Activated naive CD4-positive, alpha-beta T cell treated with anti-CD3 and anti-CD28 coated beads, Interleukin-2, amount 10 ng/mL, durations not matched to agents 7 days and 5 days (primary cell): ENCODE data around the gene EMSY.

Source experiments
- CTCF ChIA-PET: fragments of 350-600 bp; sonication (Branson Sonifier 250); formaldehyde crosslinking; loops from one replicate; lab custom pipeline; 2021; ENCODE audit warnings: antibody characterized with exemption; lab: Charles Lee
- DNase-seq: peaks from one replicate; pipeline ENCODE4 v3.0.0-alpha.2; 2020
- H3K27ac Mint-ChIP-seq: one replicate; pipeline ENCODE4 v1.8.0; 2021; ENCODE audit warnings: mild to moderate bottlenecking, moderate library complexity, mixed read lengths
- H3K27me3 Mint-ChIP-seq: one replicate; pipeline ENCODE4 v1.8.0; 2021; ENCODE audit warnings: mild to moderate bottlenecking, mixed read lengths
- H3K36me3 Mint-ChIP-seq: one replicate; pipeline ENCODE4 v1.8.0; 2021; ENCODE audit warnings: mixed read lengths
- H3K4me1 Mint-ChIP-seq: one replicate; pipeline ENCODE4 v1.8.0; 2021; ENCODE audit warnings: mixed read lengths
- H3K4me3 Mint-ChIP-seq: one replicate; pipeline ENCODE4 v1.8.0; 2021; ENCODE audit warnings: mild to moderate bottlenecking, moderate library complexity, mixed read lengths
- H3K9me3 Mint-ChIP-seq: one replicate; pipeline ENCODE4 v1.8.0; 2021; ENCODE audit warnings: mixed read lengths

EMSY gene

DNA sequence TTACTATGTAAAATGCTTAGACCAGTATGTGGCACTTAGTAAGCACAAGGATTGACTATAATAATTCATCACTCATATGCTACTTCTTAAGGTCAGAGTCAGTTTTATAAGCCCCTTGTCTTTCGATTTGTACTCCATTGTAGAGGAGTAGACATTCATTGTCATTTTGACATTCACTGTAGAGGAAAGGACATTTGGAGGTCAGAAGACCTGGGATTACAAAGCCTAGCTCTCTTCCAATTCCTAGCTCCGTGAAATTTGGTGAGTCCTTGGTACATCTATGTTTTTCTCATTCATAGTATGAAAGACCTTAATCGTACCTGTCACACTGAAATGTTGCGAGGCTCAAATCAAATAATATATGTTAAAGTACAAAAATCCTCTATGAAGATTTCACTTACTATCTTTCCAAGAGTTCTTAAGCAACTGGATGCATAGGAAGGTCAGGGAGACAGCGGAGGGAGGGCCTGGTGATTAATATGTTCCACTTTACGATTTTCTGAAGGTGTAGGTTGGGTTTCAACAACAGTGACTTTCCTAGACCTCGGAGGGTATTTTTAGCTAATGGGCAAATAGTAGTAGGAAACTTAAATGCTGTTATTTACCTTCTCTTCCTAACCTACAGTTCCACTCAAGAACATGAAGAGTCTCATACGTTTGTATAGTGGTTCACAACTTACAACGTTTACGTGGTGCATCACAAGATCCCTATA lies 1.4 kb upstream of the EMSY start:
- no peaks in the 10 kb centered on the region for H3K27me3 Mint-ChIP-seq
- CTCF ChIA-PET: no interaction called here
- H3K27ac Mint-ChIP-seq: peak overlapping the region; percentile 93
- peaks cover 36% of the 10 kb centered on the region for H3K4me1 Mint-ChIP-seq
- H3K36me3 Mint-ChIP-seq: peaks cover 26% of the 10 kb centered on the region
- DNase-seq: no peak
- H3K9me3 Mint-ChIP-seq: no peaks in the 10 kb centered on the region
- peak overlapping the region; percentile 97 for H3K4me3 Mint-ChIP-seq

DNA sequence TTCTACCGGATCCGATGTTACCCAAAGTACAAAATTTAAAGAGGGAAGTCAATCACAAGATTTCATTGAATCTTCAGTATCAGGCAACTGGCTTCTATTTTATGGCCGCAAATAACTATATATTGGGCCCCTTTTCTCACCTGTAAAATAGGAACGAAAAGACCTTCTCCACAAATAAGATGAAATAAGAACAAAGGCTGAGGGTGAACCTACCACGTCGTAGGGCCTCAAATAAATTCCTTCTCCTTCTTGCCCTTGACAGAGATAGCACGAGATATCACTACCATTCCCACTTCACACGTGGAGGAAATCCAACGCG lies 794 bp upstream of the EMSY start:
- peaks cover 36% of the 10 kb centered on the region for H3K4me1 Mint-ChIP-seq
- peaks cover 29% of the 10 kb centered on the region for H3K36me3 Mint-ChIP-seq
- H3K9me3 Mint-ChIP-seq: no peaks in the 10 kb centered on the region
- peak overlapping the region; percentile 93 for H3K27ac Mint-ChIP-seq
- H3K27me3 Mint-ChIP-seq: no peaks in the 10 kb centered on the region
- CTCF ChIA-PET: no interaction called here
- H3K4me3 Mint-ChIP-seq: peak overlapping the region; percentile 97
- DNase-seq: no peak

DNA sequence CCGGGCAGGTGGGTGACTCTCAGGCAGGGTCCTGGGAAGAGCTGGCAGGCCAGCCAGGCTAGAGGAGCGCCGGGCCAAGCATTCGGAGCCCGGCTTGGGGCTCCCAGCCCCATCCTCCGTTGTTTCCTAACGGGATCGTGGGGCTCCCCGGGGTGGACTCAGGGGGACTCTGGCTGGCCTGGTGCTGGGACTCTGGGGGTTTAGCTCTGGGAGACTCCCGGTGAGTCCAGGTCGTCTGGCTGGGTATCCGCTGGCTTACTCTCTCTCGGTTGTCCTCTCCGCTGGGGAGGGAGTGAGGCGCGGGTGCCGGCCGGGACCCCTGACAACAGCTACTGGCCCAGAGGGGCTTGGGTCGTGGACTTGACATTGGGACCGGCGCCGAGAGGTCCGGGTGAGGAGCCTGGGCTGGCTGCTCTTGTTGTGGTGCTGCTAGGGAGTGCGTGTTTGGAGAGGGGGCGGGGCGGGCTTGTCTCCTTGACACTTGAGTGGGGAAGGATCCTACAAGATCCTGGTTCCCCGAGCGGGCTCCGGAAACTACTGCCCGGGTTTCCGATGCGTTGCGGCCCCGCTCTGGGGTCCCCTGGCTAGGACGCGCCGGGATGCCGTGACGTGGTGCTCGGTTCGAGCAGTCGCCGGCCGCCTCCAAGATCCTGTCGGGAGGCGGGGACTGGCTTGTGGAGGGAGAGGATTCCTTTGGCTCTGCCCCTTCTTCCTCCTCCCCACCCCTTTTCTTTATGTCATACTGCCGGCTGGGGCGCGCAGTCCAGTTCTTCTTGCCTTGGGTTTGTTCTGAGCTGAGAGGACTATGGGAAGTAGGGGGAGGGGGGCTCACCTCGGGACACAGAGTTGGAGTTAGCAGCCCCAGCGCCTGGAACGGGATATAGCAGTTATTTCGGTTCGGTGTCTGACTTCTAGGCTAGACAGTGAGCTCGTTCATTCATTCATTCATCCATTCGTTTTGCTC lies 585 bp downstream of the EMSY start:
- Mint-ChIP-seq H3K9me3 (no peaks in the 10 kb centered on the region), H3K27me3 (no peaks in the 10 kb centered on the region), H3K4me3 (peak overlapping the region; percentile 97), H3K36me3 (peaks cover 40% of the 10 kb centered on the region), H3K4me1 (peaks cover 40% of the 10 kb centered on the region), H3K27ac (peak overlapping the region; percentile 93)
- CTCF ChIA-PET: interaction anchor here (1.6 kb wide), 1 partner anchor 238 kb away, joined by 5 read pairs; no protein-coding TSS in a partner anchor
- peak; percentile 73 for DNase-seq

DNA sequence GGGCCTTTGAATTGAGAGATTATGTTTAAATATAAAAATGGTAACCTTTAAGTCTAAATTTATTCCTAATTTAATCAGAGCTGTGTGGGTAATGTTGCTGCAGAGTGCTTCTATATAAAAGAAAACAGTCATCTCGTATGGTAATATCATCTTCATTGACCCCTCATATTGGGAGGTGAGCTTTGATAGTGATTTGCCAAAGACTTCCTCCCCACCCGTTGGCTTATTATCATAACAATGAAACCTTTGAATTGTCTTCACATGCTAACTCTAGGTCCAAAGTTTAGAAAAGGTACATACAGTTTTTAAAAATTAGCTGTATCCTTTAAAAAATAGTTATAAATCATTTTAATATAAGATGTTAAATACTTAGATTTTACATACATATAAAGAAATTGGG lies 3.7 kb downstream of the EMSY start:
- no peak overlapping the region for H3K4me3 Mint-ChIP-seq
- peaks cover 50% of the 10 kb centered on the region for H3K36me3 Mint-ChIP-seq
- no peak for DNase-seq
- H3K9me3 Mint-ChIP-seq: no peaks in the 10 kb centered on the region
- CTCF ChIA-PET: interaction anchor here (1.1 kb wide), 1 partner anchor 10 kb away, joined by 5 read pairs; no protein-coding TSS in a partner anchor
- no peak overlapping the region for H3K27ac Mint-ChIP-seq
- peaks cover 24% of the 10 kb centered on the region for H3K4me1 Mint-ChIP-seq
- H3K27me3 Mint-ChIP-seq: no peaks in the 10 kb centered on the region

- no peaks in the 10 kb centered on the region for H3K9me3 Mint-ChIP-seq
- H3K27me3 Mint-ChIP-seq: no peaks in the 10 kb centered on the region
- CTCF ChIA-PET: no interaction called here
- H3K36me3 Mint-ChIP-seq: peaks cover 34% of the 10 kb centered on the region
- H3K27ac Mint-ChIP-seq: no peak overlapping the region
- H3K4me3 Mint-ChIP-seq: no peak overlapping the region
- no peak for DNase-seq
- peaks cover 6% of the 10 kb centered on the region for H3K4me1 Mint-ChIP-seq
Measured at GRCh38 chr11:76453248-76453647, 8.4 kb downstream of the EMSY start.

DNA sequence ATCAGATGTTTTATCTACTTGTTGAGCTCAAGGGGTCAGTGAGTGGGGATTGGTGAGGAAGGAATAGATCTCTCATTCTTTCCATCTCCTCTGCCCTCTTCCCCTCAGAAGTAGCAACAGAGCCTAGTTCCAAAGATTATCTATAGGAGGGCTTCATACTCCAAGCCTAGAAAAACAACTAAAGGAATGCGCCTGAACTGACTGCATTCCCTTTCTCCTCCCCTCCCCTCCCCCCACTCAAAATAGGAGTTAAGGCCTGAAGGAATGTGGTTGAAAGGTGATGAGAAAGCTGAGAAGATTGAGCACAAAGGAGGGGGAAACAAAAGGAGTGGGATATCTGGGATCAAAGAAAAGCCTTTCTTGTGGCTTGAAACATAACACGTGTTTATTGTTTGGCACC lies 10.5 kb downstream of the EMSY start:
- no peak overlapping the region for H3K27ac Mint-ChIP-seq
- H3K36me3 Mint-ChIP-seq: peaks cover 26% of the 10 kb centered on the region
- peaks cover 3% of the 10 kb centered on the region for H3K4me1 Mint-ChIP-seq
- H3K9me3 Mint-ChIP-seq: no peaks in the 10 kb centered on the region
- no peak overlapping the region for H3K4me3 Mint-ChIP-seq
- no peaks in the 10 kb centered on the region for H3K27me3 Mint-ChIP-seq
- CTCF ChIA-PET: no interaction called here
- DNase-seq: no peak

DNA sequence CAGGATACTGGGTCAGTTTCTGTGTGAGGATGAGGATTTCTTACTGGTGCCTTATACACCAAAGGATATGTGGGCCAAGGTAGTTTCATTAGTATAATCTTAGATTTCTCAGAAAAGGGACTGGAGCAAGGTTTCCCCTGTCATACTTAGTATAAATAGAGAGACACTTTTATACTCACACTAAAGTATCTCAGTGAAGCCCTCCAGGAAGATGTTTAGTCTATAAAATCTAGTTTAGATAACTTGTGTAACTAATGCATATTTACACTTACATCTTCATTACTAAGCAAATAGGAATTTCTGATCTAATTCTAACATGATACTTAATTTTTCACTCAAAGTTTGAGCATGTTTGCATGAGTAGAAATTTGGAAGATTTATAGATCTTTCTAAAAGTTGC lies 11.1 kb downstream of the EMSY start:
- DNase-seq: no peak
- H3K4me1 Mint-ChIP-seq: peaks cover 3% of the 10 kb centered on the region
- CTCF ChIA-PET: no interaction called here
- no peak overlapping the region for H3K4me3 Mint-ChIP-seq
- H3K36me3 Mint-ChIP-seq: peaks cover 24% of the 10 kb centered on the region
- no peaks in the 10 kb centered on the region for H3K27me3 Mint-ChIP-seq
- H3K9me3 Mint-ChIP-seq: no peaks in the 10 kb centered on the region
- H3K27ac Mint-ChIP-seq: no peak overlapping the region

- Mint-ChIP-seq H3K27ac (no peak overlapping the region), H3K27me3 (no peaks in the 10 kb centered on the region), H3K4me1 (peaks cover 3% of the 10 kb centered on the region), H3K4me3 (no peak overlapping the region), H3K36me3 (peaks cover 21% of the 10 kb centered on the region), H3K9me3 (no peaks in the 10 kb centered on the region)
- CTCF ChIA-PET: no interaction called here
- no peak for DNase-seq
Measured at GRCh38 chr11:76456571-76456970, 11.8 kb downstream of the EMSY start.

- no peaks in the 10 kb centered on the region for H3K9me3 Mint-ChIP-seq
- H3K27me3 Mint-ChIP-seq: no peaks in the 10 kb centered on the region
- CTCF ChIA-PET: interaction anchor here (2.1 kb wide), 1 partner anchor 11 kb away, joined by 5 read pairs; no protein-coding TSS in a partner anchor
- DNase-seq: no peak
- H3K36me3 Mint-ChIP-seq: peaks cover 20% of the 10 kb centered on the region
- no peak overlapping the region for H3K4me3 Mint-ChIP-seq
- H3K27ac Mint-ChIP-seq: no peak overlapping the region
- peaks cover 3% of the 10 kb centered on the region for H3K4me1 Mint-ChIP-seq
Measured at GRCh38 chr11:76459299-76459698, 14.5 kb downstream of the EMSY start.

DNA sequence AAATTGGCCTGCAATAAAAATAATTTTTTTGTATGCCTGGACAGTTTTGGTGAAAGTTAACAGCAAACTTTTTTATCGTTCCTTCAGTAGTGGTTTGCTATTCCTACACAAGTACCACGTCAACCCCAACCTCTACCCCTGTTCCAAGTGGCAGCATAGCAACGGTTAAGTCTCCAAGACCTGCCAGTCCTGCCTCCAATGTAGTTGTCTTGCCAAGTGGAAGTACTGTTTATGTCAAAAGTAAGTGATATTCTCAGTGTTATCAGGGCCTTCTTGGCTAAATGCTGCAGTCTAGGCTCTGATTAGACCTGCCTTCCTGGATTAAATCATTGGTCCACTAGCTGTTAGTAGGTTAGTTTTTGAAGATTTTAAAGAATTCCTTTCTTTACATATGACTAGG lies 15.0 kb downstream of the EMSY start:
- Mint-ChIP-seq H3K9me3 (no peaks in the 10 kb centered on the region), H3K27me3 (no peaks in the 10 kb centered on the region), H3K27ac (peak overlapping the region; percentile 1), H3K4me1 (peaks cover 3% of the 10 kb centered on the region), H3K36me3 (peaks cover 20% of the 10 kb centered on the region), H3K4me3 (no peak overlapping the region)
- no peak for DNase-seq
- CTCF ChIA-PET: interaction anchor here (2.1 kb wide), 1 partner anchor 11 kb away, joined by 5 read pairs; no protein-coding TSS in a partner anchor

GRCh38 chr11:76462317-76462716 lies 17.5 kb downstream of the EMSY start:
- Mint-ChIP-seq H3K36me3 (peaks cover 26% of the 10 kb centered on the region), H3K9me3 (no peaks in the 10 kb centered on the region), H3K4me1 (peaks cover 3% of the 10 kb centered on the region), H3K4me3 (no peak overlapping the region), H3K27me3 (no peaks in the 10 kb centered on the region), H3K27ac (no peak overlapping the region)
- CTCF ChIA-PET: no interaction called here
- DNase-seq: no peak

DNA sequence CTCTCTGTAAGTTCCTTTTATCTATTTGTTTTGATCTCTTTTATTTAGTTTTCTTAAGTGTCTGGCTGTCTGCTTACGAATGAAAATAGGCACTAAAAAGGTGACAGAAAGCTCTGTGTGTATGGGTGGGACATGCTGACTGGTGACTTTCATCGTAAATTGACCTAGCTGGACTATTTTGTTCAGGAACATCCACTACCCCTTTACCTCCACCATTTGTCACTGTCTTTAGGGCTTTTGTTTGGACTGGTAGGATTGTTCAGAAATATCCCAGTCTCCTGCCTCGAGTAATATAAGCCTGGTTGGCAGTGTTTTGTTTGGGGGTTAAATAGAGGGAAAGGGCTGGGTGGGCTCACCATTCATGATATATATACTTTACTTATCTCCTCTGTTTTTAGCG lies 20.9 kb downstream of the EMSY start:
- Mint-ChIP-seq H3K4me3 (no peak overlapping the region), H3K27ac (no peak overlapping the region), H3K36me3 (peaks cover 28% of the 10 kb centered on the region), H3K9me3 (no peaks in the 10 kb centered on the region), H3K27me3 (no peaks in the 10 kb centered on the region), H3K4me1 (no peaks in the 10 kb centered on the region)
- no peak for DNase-seq
- CTCF ChIA-PET: no interaction called here

- Mint-ChIP-seq H3K27ac (no peak overlapping the region), H3K36me3 (peaks cover 30% of the 10 kb centered on the region), H3K4me1 (no peaks in the 10 kb centered on the region), H3K4me3 (no peak overlapping the region), H3K9me3 (no peaks in the 10 kb centered on the region), H3K27me3 (no peaks in the 10 kb centered on the region)
- DNase-seq: no peak
- CTCF ChIA-PET: no interaction called here
Measured at GRCh38 chr11:76466666-76467065, 21.8 kb downstream of the EMSY start.

DNA sequence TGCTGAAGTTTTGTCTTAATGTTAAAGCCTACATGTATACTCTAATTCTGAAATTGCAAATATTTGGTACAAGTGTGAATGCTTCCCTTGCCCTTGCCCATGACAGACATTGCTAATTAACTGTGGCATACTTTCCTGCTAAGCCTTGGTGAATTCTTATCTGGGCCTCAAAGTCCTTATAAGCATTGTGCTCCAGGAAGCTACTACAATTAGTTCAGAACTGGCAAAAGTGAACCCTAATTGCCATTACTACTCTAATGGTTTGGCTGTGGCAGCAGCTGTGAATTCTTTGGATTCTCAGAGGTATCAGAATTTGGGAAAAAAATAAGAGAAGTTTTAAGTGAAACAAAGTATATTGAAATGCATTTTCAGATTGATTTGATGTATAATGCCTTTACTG lies 24.3 kb downstream of the EMSY start:
- no peaks in the 10 kb centered on the region for H3K4me1 Mint-ChIP-seq
- H3K4me3 Mint-ChIP-seq: no peak overlapping the region
- H3K27me3 Mint-ChIP-seq: no peaks in the 10 kb centered on the region
- CTCF ChIA-PET: no interaction called here
- DNase-seq: no peak
- no peaks in the 10 kb centered on the region for H3K9me3 Mint-ChIP-seq
- no peak overlapping the region for H3K27ac Mint-ChIP-seq
- peaks cover 29% of the 10 kb centered on the region for H3K36me3 Mint-ChIP-seq
